Spleen (tissue), 11 donors: ENCODE results near the gene ROBO1. TPM values are rescaled to one million over a fixed set of nuclear protein-coding genes. Genes with fewer than 3 reads are reported as not detected.
"Not testable (repeated sequence)": the region's sequence is repeated elsewhere in the genome, so short reads cannot be mapped to it uniquely, and the experiment has no call there.

Source experiments
- DNase-seq: peaks from one replicate; pipeline ENCODE4 v3.0.0-alpha.2; 2020
- H3K27ac ChIP-seq, 8 donors: fragments of 200-600 bp; sonication (generic) in 7 of 8; 1 replicate in 4 of 8; 2 replicates in 4 of 8; pipeline versions ENCODE4 v1.5.0 to v1.8.0; 2016 to 2021; ENCODE audit warnings: inconsistent platforms in 4 of 8, mild to moderate bottlenecking in 4 of 8, moderate library complexity in 1 of 8
- H3K27me3 ChIP-seq, 7 donors: fragments of 200-600 bp; sonication (generic) in 6 of 7; replicated peaks in 1 of 7; 1 replicate in 4 of 7; 2 replicates in 3 of 7; pipeline versions ENCODE4 v1.5.0 to v1.8.0; 2016 to 2021; ENCODE audit warnings: inconsistent platforms in 3 of 7, mild to moderate bottlenecking in 1 of 7
- H3K36me3 ChIP-seq, 6 donors: fragments of 200-600 bp; sonication (generic) in 5 of 6; 1 replicate in 4 of 6; 2 replicates in 2 of 6; pipeline versions ENCODE4 v1.5.0 to v1.8.0; 2016 to 2021; ENCODE audit warnings: inconsistent platforms in 2 of 6
- H3K4me1 ChIP-seq, 6 donors: fragments of 200-600 bp; sonication (generic) in 5 of 6; 1 replicate in 3 of 6; 2 replicates in 3 of 6; pipeline versions ENCODE4 v1.5.0 to v1.8.0; 2016 to 2021; ENCODE audit warnings: inconsistent platforms in 3 of 6
- H3K4me3 ChIP-seq, 8 donors: fragments of 200-600 bp; sonication (generic) in 7 of 8; 1 replicate in 4 of 8; 2 replicates in 4 of 8; pipeline versions ENCODE4 v1.5.0 to v1.8.0; 2016 to 2021; ENCODE audit warnings: inconsistent platforms in 4 of 8, mild to moderate bottlenecking in 4 of 8, moderate library complexity in 2 of 8
- H3K9me3 ChIP-seq, 8 donors: fragments of 200-600 bp; sonication (generic) in 7 of 8; 1 replicate in 4 of 8; 2 replicates in 4 of 8; pipeline versions ENCODE4 v1.5.0 to v1.8.0; 2016 to 2021; ENCODE audit warnings: inconsistent platforms in 4 of 8
- CTCF ChIP-seq, 11 experiments: fragments of 200-600 bp in 7 of 11; fragments of 450-650 bp in 4 of 11; sonication (generic) in 4 of 11; IDR thresholded peaks in 8 of 11; conservative IDR thresholded peaks in 3 of 11; 1 replicate in 7 of 11; 2 replicates in 4 of 11; pipeline versions ENCODE4 v1.4.0 to v1.8.0; 2016 to 2021; ENCODE audit warnings: antibody characterized with exemption in 11 of 11, inconsistent platforms in 4 of 11, mild to moderate bottlenecking in 1 of 11
- POLR2A ChIP-seq, 3 donors: fragments of 450-650 bp; IDR thresholded peaks; one replicate each; pipeline ENCODE4 v1.5.1; 2017; ENCODE audit warnings: antibody characterized with exemption in 3 of 3, mild to moderate bottlenecking in 1 of 3
- POLR2AphosphoS5 ChIP-seq, 3 donors: sonication (generic); formaldehyde crosslinking; IDR thresholded peaks; one replicate each; pipeline ENCODE4 v1.5.1; 2017; ENCODE audit warnings: antibody characterized with exemption in 3 of 3
- WGBS, 5 donors: extraction: QIAGEN DNeasy Blood & Tissue Kit in 3 of 5; methylation state at CpG; one replicate each; pipeline versions ENCODE4 v1.1.5 to v1.1.7; 2013 to 2018; 5-methylcytosine and 5-hydroxymethylcytosine counted together
- intact Hi-C: fragments of 100-400 bp; cut with DNase I; formaldehyde crosslinking; loops from one replicate; pipeline ENCODE4 v1.15.0; 2023; ENCODE audit warnings: low total_unique reads
- polyA plus RNA-seq, 3 donors: library from polyadenylated mRNA; stranded (reverse); fragments of 200-250 nt; gene quantifications; one replicate each; pipeline ENCODE4 v1.2.1, GENCODE V29; 2013
- total RNA-seq, 7 donors: library from RNA; depleted of rRNA in 3 of 7; stranded (reverse); fragments of >200 nt in 3 of 7; fragmentation: NEBNext Ultra II Directional in 4 of 7; extraction: Animal tissue kit (Norgen Biotek cat#: 25700) in 4 of 7; gene quantifications; one replicate each; pipeline versions ENCODE4 v1.1.0 to v1.2.1, GENCODE V29; 2016 to 2021
- donor health status: healthy with polysubstance abuse.
- donor health status: DM: no; HTN: no; CAD: no; lungs with moderate emphysema.
- donor health status: DM: no; HTN: no; CAD: no.
- donor health status: Bipolar disorder and iron deficiency.
- donor health status: healthy.
- donor health status: DM: no; HTN: no; CAD: no.
- donor health status: DM: yes; HTN: yes; CAD: no.

The ROBO1 gene
- total and polyA plus RNA-seq, 10 donors = 3.4 to 37.3 (median 26.0) TPM

- intact Hi-C loops = no loop called here
- H3K36me3 ChIP-seq = no peaks in the 10 kb centered on the region
- WGBS, 5 donors = 72 to 88% (median 79%) methylated on average over 4 of the region's 4 CpGs
- H3K9me3 ChIP-seq = peaks cover 0 to 9% (median 0%) of the 10 kb centered on the region in 8 donors
- H3K4me1 ChIP-seq = no peaks in the 10 kb centered on the region
- no peak overlapping the region for H3K4me3 ChIP-seq
- no peaks in the 10 kb centered on the region for H3K27me3 ChIP-seq
- TF ChIP-seq CTCF (IDR thresholded peaks at IDR 0.05 in 8 of 11, conservative IDR thresholded peaks at IDR 0.05 in 3 of 11) = no peak
- no peak for DNase-seq
- H3K27ac ChIP-seq = no peak overlapping the region
These were observed 1010.1 kb downstream of the ROBO1 start for GRCh38 chr3:78757731-78758130.

- 81 to 89% (median 88%) methylated on average over 3 of the region's 3 CpGs for WGBS, 5 donors
These were observed 1013.6 kb downstream of the ROBO1 start for GRCh38 chr3:78754066-78754743.

GRCh38 chr3:78751266-78751665, 1016.5 kb downstream of the ROBO1 start:
- DNase-seq = no peak
- 76 to 84% (median 77%) methylated on average over 1 of the region's 1 CpG for WGBS, 5 donors

More at GRCh38 chr3:78754066-78754743, 1013.6 kb downstream of the ROBO1 start:
- no peak for TF ChIP-seq CTCF (IDR thresholded peaks at IDR 0.05 in 8 of 11, conservative IDR thresholded peaks at IDR 0.05 in 3 of 11)
- no peak for TF ChIP-seq POLR2AphosphoS5 (IDR thresholded peaks at IDR 0.05)
- TF ChIP-seq POLR2A (IDR thresholded peaks at IDR 0.05) = no peak
- Histone ChIP-seq H3K36me3 (no peaks in the 10 kb centered on the region), H3K4me3 (no peak overlapping the region), H3K27ac (no peak overlapping the region), H3K4me1 (no peaks in the 10 kb centered on the region), H3K9me3 (peaks cover 0 to 4% (median 0%) of the 10 kb centered on the region in 8 donors), H3K27me3 (no peaks in the 10 kb centered on the region)
- intact Hi-C loops = no loop called here
- DNase-seq = no peak

GRCh38 chr3:78750291-78750690, 1017.5 kb downstream of the ROBO1 start:
- DNase-seq, intact Hi-C loops, H3K4me1 ChIP-seq, H3K27me3 ChIP-seq, H3K27ac ChIP-seq, H3K4me3 ChIP-seq, H3K36me3 ChIP-seq, H3K9me3 ChIP-seq: not testable (repeated sequence)
- 57 to 93% (median 87%) methylated on average over 3 of the region's 3 CpGs for WGBS, 5 donors

More at GRCh38 chr3:78751266-78751665, 1016.5 kb downstream of the ROBO1 start:
- Histone ChIP-seq H3K4me3 (no peak overlapping the region), H3K36me3 (no peaks in the 10 kb centered on the region), H3K27ac (no peak overlapping the region), H3K4me1 (no peaks in the 10 kb centered on the region), H3K27me3 (no peaks in the 10 kb centered on the region), H3K9me3 (no peaks in the 10 kb centered on the region)
- TF ChIP-seq CTCF (IDR thresholded peaks at IDR 0.05 in 8 of 11, conservative IDR thresholded peaks at IDR 0.05 in 3 of 11) (no peak), POLR2A (IDR thresholded peaks at IDR 0.05) (no peak), POLR2AphosphoS5 (IDR thresholded peaks at IDR 0.05) (no peak)
- intact Hi-C loops = no loop called here

- H3K36me3 ChIP-seq = no peaks in the 10 kb centered on the region
- no peak for TF ChIP-seq POLR2AphosphoS5 (IDR thresholded peaks at IDR 0.05)
- TF ChIP-seq POLR2A (IDR thresholded peaks at IDR 0.05) = no peak
- TF ChIP-seq CTCF (IDR thresholded peaks at IDR 0.05 in 8 of 11, conservative IDR thresholded peaks at IDR 0.05 in 3 of 11) = no peak
- no peak overlapping the region for H3K27ac ChIP-seq
- H3K9me3 ChIP-seq = no peaks in the 10 kb centered on the region
- intact Hi-C loops = no loop called here
- no peak for DNase-seq
- H3K4me1 ChIP-seq = no peaks in the 10 kb centered on the region
- H3K4me3 ChIP-seq = no peak overlapping the region
- no peaks in the 10 kb centered on the region for H3K27me3 ChIP-seq
These were observed 1018.7 kb downstream of the ROBO1 start for GRCh38 chr3:78749056-78749455.
